Measurements from ENCODE around the gene ARPC5L.
"Not testable (repeated sequence)": the region's sequence is repeated elsewhere in the genome, so short reads cannot be mapped to it uniquely, and the experiment has no call there.

The ARPC5L gene

DNA sequence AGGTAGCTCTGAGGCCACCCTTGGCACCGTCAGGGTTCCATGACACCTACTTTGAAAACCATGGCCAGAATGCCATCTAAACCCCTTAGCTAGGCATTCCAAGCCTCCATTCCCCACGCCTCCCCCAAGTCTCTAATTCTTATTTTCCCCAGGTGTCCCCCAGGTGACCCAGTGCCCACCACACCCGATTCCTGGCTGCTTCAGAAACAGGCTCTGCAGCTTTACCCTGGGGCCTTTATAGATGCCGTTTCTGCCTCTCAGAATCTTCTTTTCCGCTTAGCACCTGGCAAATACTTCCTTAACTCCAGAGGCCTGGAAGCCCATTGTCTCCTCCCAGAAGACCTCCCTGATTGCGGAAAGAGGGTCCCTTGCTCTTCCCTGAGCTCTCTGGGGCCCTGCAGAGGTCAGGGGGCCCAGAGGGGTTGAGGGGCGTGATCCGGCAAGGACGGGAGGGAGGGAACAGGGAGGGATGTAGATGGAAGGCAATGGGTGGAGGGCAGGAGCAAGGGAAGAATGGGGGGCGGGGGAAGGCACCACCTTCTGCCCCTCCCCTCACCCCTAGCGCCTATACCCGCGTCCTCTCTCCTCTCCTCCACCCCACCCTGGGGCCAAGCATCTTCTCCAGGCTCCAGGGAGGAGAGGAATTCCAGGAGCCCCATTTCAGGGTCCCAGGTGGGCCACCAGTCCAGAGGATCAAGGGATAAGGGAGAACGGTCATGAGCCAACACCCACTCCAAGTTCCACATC lies 20.7 kb upstream of the ARPC5L start:
- DNase-seq = no peak

DNA sequence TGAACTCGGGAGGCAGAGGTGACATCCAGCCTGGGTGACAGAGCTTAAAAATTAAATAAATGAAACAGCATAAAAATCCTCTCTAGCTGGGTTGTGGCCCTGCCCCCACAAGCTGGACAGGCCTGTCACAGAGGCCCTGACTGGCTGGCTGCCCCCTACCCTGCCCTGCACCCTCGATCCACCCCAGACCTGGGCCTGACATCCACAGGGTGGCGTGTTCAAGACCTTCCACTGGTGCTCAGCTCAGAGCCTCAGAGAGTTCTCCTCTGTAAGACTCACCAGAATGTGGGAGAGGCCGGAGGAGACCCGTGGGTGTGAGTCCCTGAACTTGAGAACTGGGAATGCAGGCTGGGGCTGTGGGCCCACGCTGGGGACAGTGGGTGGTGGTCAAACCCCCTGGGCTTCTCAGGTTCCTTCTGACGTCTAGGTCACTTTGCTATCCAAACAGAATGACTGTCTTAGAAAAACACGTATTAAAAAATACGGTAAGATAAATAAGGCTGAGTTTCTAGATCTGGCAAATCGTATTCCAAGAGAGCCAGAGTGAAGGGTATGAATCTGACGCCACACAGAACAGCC lies 18.4 kb upstream of the ARPC5L start:
- no peak for DNase-seq

DNA sequence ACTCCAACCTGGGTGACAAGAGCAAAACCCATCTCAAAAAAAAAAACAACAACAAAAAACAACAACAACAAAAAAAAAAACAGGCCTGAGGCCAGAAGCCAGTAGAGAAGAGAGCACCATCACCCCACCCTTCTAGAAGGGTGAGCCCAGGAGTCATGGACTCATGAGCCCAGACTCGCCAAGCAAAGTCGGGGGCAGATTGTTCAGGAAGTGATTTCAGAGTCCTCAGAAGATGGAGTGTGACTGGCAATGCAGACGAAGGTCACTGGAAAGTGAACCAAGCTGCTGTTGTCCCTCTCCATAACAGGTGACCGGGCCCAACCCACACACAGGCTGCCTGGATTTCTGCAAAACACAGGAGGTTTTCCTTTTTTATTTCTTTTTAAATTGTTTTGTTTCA lies 17.6 kb upstream of the ARPC5L start:
- no peak for DNase-seq

DNA sequence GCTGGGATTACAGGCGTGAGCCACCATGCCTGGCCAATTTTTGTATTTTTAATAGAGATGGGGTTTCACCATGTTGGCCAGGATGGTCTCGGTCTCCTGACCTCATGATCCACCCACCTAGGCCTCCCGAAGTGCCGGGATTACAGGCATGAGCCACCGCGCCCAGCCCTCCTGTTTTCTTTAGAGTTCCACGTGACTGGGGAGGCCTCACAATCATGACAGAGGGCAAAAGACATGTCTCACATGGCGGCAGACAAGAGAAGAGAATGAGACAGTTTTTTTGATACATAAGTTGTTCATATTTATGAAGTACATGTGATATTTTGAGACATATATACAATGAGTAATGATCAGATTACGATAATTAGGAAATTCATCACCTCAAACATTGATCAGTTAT lies 15.5 kb upstream of the ARPC5L start:
- not testable (repeated sequence) for DNase-seq

DNA sequence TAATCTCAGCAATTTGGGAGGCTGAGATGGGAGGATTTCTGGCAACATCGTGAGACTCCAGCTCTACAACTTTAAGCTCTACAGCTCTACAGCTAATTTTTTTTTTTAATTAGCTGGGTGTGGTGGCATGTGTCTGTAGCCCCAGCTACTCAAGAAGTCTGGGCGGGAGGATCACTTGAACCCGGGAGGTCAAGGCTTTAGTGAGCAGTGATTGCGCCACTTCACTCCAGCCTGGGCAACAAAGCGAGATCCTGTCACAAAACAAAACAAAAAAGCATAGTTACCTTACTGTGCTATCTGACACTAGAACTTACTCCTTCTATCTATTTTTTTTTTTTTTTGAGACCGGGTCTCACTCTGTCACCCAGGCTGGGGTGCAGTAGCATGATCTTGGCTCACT lies 15.0 kb upstream of the ARPC5L start:
- DNase-seq = no peak

DNA sequence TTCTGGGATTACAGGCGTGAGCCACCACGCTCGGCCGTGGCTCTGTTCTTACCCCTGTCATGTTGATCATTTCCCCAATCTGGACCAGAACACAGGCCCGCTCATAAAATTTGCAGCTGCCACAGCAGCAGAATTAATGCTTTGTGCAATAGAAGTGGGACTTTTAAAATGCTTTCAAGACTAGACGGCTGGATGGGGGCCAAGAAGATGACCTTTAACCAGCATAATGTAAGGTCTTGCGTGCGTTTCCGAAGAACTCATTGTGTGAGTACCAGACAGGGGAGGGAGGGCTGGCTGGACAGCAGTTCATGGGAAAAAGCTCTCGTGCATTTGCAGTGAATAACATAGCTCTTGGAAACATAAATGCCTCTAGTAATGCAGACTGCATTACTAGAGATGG lies 12.1 kb upstream of the ARPC5L start:
- no peak for DNase-seq

DNA sequence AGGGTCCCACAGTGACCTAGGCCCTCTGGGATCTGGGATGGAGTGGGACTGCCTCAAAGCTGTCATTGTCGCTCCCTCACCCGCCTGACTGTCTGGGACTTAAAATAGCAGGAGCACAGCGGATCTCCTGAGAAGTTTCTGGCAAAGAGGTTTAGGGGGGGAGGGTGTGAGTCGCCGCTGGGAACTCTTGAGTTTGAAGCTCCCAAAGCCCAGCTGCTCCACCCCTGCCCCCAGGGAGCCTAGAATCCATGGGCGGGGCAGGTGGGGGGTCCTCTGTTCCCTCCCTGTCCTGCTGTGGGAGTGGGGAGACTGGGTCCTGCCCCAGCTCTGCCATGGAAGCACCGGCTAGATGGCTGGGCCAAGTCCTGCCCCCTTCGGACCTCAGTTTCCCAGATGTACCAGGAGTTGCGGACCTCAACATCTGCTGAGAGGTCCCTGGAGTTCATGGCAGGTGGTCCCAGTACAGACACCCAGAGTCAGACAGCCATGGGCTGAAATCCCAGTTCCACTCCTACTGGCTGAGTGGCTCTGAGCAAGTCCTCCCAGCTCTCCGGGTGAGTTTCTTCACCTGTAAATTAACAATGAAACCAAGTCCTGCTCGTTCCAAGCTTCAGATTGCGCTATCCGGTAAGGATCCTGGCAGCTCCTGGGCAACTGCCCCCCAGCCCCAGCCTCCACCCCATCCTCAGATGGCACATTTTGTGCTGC lies 9.7 kb upstream of the ARPC5L start:
- no peak for DNase-seq

DNA sequence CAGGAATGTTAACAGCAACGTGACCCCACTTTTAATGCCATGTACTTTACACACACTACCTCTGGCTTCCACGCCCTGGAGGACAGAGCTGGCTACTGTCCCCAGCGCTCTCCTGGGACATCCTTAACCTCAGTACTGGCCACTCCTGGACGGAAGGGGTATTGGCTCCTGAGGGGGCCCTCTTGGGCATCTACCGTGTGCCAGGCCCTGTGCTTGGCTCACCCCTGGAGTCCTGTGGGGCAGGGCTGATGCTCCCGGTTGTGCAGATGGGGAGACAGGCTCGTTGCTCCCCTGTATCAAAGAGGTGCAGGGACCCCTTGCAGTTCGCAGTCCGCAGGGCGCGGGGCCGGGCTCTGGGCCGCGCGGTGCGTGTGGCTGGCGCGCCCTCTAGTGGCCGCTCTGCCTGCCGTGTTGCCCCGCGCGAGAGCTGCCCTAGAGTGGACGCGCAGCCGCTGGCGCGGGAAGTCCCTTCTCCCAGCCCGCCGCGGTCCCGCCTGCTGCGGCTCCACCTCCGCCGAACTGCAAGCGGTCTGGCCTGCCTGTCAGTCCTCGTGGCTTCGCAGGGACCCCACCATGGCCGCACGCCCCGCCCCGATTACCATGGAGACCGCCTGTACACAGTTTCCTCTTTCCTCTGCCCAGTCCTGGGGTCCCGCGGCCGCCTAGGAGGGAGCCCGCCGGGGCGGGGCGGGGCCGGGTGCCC lies 8.9 kb upstream of the ARPC5L start, which contains the start of gene WDR38:
TSS of gene WDR38 (plus strand) at position 632 of the 703 bp plus-strand sequence. CDS start 72 bp downstream, outside the sequence.
- DNase-seq = peak; percentile 46

DNA sequence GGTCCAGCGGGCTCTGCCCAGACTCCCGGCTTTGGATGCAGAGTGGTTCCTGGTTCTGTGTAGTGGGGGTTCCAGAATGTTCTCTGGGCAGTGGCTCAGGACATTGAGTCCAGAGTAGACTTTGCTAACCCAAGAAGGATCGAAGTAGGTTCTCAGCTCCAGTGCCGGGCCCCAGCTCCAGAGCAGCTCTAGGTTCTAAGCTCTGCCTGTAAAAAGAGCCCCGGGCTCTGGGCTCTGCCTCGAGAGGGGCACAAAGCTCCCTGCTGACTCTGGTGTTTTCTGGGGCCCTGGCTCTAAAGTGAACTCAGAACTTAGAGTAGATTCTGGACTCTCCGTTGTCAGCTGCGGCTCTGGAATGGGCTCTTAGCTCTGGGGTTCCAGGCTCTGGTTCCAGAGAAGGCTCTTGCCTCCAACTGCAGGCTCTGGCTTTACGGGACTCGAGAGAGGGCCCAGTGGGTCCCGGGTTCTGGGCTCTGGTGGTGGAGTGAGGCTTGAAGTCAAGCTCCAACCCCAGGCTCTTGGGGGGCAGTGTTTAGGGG lies 8.3 kb upstream of the ARPC5L start:
- DNase-seq = no peak

DNA sequence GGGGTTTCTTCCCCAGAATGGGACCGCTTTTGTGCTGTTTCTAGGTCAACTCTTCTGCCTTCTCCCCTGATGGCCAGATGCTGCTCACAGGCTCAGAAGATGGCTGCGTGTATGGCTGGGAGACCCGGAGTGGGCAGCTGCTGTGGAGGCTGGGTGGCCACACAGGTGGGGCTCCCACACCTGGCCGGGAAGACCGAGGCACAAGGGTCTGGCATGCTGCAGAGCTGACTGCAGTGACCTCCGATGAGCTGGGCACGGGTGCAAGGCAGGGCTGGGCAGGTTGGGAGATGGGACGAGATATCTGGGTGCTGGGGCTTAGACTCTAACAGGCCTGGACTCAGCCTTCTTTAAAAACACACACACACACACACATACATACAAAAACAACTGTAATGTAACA lies 7.8 kb upstream of the ARPC5L start:
- DNase-seq = no peak

DNA sequence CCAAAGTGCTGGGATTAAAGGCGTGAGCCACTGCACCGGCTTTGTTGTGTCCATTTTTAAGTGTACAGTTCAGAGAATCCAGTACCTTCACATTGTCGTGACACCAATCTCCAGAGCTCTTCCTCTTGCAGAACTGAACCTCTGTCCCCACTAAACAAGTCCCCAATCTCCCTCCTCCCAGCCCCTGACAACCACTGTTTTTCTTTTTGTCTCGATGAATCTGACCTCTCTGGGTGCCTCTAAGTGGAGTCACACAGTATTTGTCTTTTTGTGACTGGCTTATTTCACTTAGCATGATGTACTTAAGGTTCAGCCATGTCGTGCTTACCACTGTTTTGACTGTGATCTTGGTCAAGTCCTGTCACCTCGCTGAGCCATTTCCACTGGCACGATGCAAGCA lies 7.1 kb upstream of the ARPC5L start:
- no peak for DNase-seq

DNA sequence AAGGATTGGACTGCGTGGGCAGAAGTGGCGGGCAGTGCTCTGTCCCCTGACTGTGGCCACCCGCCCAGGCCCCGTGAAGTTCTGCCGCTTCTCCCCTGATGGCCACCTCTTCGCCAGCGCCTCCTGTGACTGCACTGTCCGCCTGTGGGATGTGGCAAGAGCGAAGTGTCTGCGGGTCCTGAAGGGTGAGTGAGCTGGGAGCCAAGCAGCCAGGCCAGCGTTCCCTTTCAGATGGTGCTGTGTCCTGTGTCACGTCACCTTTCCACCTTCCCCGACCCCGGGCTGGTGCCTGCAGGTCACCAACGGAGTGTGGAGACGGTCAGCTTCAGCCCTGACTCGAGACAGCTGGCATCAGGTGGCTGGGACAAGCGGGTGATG lies 6.4 kb upstream of the ARPC5L start:
- DNase-seq = no peak

DNA sequence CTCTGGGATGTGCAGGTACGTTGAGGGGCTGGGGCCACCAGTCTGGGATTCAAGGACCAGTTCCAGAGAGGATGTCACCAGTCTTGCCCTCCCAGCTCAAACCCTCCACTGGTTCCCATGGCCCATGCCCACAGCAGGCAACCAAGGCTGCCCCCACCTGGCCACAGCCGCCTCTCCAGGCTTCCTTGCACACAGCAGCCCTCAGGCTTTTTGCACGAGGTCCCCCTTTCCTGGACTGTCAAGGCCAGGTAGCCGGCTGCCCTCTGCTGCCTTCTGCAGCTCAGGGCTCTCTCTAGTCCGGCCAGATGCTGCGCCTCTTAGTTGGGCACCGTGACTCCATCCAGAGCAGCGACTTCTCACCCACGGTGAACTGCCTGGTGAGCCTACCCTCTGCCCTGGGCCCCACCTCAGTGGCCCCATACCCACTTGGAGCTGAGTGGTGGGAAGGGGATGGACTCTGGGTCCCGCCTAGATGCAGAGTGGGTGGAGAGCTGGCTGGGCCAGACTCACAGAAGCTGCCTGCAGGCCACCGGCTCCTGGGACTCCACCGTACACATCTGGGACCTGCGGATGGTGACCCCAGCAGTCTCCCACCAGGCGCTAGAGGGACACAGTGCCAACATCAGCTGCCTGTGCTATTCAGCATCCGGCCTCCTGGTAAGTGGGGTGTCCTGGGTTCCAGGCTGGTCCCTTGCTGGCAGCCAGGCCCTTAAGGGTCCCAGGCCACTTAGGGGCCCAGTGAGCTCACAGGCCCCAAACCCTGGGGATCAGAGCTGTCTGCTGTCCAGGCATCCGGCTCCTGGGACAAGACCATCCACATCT lies 5.8 kb upstream of the ARPC5L start:
- no peak for DNase-seq

DNA sequence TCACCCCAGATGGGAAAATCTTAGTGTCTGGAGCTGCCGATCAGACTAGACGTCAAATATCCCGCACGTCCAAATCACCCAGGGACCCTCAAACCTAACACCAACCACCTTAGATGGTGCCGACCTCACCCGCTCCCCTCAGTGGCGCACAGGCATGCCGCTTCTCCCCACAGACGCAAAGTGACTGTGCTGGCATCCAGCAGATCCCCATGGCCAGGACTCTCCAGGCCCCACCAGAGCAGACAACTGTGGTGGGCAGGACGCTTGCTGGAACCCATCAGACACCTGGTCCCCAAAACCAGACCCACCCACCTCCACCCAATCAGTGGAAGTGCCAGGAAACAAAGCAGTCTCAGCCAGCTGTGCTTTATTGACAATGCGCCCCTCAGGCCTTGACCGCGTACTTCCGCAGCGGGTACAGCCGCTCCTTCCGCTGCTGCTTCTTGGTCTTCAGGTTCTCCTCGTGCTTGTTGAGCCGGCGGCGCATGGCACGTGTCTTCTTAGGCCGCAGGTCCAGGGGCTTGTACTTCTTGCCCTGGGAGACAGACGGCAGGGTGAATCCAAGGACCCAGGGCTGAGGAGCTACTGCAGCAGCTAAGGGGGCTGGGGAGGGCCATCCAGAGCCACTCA lies 4.3 kb upstream of the ARPC5L start:
- DNase-seq = no peak

DNA sequence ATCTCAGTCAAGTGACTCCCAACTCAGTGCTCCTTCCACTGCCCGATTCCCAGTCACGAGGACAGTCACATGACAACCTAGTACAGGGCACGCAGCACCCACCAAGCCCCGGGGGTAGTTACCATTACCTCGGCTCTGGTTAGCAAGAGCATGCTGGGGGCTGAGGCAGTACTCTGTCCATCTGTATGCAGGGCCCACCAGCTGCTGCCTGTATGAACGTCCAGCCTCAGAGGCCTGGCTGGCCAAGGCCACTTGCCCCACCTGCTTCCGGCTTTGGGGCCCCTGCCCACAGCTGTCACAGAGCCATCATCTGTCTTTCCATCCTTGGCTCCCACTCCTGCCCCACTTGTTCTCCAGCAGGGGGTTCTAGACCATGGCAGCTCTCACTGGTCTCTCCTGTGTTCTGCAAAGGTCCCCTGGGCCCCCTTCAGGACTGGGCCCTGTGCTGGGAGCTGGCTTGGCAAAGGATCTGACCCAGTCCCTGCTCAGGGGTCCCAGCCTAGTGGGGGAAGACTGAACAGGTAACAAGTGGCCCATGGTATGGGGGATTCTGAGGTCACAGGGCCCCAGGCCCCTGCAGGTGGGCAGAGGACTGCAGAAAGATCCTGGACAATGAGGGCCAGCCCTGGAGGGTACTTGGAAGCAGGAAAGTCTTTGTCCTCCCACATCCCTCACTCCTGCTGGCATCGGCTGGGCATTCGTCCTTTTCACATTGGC lies 3.4 kb upstream of the ARPC5L start:
- DNase-seq = no peak

DNA sequence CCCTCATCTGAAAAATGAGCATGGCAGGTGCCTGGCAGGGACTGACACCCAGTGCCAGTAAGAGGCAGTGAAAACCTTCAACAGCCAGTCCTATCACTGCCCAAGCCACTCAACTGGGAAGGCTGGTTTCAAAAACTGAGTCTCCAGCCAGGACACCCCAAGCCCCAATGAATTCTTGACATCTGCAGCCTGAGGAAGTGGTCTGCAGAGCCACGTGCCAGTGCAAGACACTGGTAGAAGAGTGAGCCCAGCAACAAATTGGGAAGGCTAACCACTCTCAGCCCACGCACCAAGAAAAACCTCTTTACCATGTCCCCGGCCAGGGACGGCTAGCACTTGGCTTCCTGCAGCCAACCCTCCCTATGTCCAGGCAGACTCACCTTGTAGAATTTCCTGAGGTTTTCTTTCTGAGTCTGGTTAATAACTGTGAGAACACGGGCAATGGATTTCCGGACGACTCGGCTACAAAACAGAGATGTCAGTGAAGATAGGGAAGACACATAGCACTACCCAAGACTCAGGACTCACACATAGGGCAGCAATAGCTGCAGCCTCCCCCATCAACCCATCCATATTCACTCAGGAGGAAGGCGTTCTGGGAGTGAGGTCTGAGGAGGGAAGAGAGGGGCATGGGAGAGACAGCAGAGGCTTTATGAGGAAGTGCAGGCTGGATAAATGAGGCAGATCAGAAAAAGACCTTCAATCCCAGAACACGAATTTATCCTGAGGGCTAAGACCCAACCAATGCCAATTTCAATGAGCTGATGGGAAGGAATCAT lies 1.9 kb upstream of the ARPC5L start:
- no peak for DNase-seq

DNA sequence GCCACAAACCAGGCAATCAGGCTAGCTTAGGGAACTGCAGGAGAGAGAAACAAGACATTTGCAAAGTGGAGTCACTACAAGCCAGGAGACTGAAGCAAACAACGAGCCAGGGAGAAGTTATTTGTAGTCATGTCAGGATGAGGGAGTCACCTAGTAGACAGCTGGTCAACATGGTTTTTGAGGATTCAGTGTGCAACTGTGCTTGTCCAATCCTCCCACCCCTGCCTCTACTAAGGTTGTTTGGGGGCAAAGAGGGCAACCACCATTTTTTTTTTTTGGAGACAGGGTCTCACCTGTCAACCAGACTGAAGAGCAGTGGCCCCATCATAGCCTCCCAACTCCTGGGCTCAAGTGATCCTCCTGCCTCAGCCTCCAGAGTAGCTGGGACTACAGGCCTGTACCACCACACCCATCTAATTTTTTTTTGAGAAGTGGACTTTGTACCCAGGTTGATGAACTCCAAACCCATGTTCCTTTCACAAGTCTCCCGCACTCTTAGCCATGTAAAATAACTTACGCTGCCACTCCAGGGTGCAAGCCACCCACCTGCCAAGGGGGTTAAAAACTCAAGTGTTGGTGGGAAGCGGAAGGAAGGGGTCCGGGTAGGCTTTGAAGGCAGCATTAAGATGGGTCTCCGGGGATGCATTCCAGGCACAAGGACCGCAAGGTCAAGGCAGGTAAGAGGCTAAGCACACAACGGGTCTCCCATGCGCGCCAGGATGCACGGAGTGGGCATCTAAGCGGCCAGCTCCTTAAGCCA lies 1.2 kb upstream of the ARPC5L start:
- DNase-seq = no peak

DNA sequence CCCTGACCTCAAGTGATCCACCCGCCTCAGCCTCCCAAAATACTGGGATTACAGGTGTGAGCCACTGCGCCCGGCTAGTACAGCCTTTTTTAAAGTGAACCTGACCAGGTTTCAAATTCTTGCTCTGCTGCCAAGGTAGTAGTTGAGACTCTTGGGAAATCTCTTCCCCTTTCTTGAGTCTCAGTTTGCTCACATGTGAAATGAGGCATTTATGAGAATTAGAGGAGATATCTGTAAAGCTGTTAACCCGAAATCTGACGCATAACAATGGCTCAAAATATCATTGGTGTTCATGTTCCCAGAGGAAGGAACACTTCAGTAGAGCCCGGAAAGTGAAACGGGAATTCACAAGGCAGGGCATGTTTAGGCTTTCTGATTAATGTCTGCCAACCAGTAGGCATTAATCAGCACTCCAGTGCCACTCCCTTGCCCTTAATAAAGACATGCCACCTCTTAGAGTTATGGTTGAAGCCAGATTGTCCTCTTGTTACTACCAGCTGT lies 1.5 kb downstream of the ARPC5L start:
- no peak for DNase-seq

Data from amniotic stem cell (primary cell).